Sigmoid colon (tissue), 4 donors: Measurements from ENCODE around the gene ZNF683.

Experiments
- CTCF ChIP-seq, 4 experiments: fragments of 450-650 bp in 3 of 4; fragments of 200-600 bp in 1 of 4; IDR thresholded peaks; one replicate each; pipeline ENCODE4 v1.5.1; 2016 to 2019; ENCODE audit warnings: antibody characterized with exemption in 4 of 4, mild to moderate bottlenecking in 3 of 4, moderate library complexity in 2 of 4
- EP300 ChIP-seq, 4 donors: sonication (generic); formaldehyde crosslinking; IDR thresholded peaks; one replicate each; pipeline ENCODE4 v1.6.1; 2017; ENCODE audit warnings: antibody characterized with exemption in 4 of 4
- POLR2A ChIP-seq, 2 donors: fragments of 450-650 bp; IDR thresholded peaks; one replicate each; pipeline ENCODE4 v1.6.1; 2016; ENCODE audit warnings: antibody characterized with exemption in 2 of 2, mild to moderate bottlenecking in 2 of 2, moderate library complexity in 2 of 2

- TF ChIP-seq CTCF (IDR thresholded peaks at IDR 0.05) = no peak
- TF ChIP-seq EP300 (IDR thresholded peaks at IDR 0.05) = no peak
- no peak for TF ChIP-seq POLR2A (IDR thresholded peaks at IDR 0.05)
Observed at GRCh38 chr1:26327956-26328362, 44.6 kb downstream of the ZNF683 start.
